ENCODE measurements around the gene PROCA1.

GRCh38 chr17:28722417-28723158 lies 10.9 kb upstream of the PROCA1 start:
- TF ChIP-seq POLR2AphosphoS5 (IDR thresholded peaks at IDR 0.05) (no peak), CTCF (IDR thresholded peaks at IDR 0.05) (no peak), EP300 (IDR thresholded peaks at IDR 0.05) (no peak), POLR2A (IDR thresholded peaks at IDR 0.05) (no peak)
